H54 (cell line): ENCODE data around the gene TGM6.

ENCODE experiments used
- DNase-seq: peaks from one replicate; pipeline ENCODE4 v3.0.0; 2011; ENCODE audit warnings: low spot score, mixed read lengths; ENCODE audit not compliant: insufficient read length
- FAIRE-seq: peaks from 3 replicates; lab custom pipeline; 2011; peaks lifted over from hg19 to GRCh38; lab: Jason Lieb, UNC
- POLR2A ChIP-seq: IDR thresholded peaks from 2 replicates; pipeline ENCODE4 v1.6.1; 2011; ENCODE audit warnings: low read depth, mild to moderate bottlenecking, low read length

Gene TGM6

DNA sequence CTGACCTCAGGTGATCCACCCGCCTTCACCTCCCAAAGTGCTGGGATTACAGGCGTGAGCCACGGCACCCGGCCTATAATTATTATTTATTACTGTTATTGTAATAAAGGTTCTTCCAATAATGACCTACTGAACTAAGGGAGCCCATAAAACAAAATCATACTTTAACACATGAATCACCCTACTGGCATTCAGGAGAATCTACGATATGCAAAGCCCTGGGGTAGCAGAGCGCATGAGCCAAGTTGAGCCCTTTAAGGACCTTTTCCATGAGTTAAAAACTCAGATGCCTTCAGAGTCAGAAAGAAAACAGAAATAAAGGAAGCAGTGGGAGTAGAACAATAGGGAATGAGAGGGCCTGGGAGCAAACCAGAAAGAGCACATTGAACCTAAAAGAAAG, 48.4 kb downstream of the TGM6 start:
- FAIRE-seq: no peak
- peak; percentile 18 for DNase-seq
- TF ChIP-seq POLR2A: no peak

DNA sequence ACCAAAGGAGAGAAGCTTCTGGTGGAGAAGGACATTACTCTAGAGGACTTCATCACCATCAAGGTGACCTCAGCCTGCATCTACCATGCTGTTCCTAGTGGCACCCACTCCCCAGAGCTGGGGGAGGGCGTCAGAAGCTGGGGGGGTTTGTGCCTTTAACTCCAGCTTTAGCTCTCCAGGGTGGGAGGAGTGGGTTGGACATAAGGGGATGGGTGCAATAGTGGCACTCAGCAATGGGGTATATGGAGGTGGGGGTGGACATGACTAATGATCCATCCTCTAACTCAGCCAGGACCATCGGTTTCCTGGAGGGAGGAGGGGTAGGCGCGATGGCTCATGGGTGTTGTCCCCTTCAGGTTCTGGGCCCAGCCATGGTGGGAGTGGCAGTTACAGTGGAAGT, 49.8 kb downstream of the TGM6 start:
- FAIRE-seq: no peak
- TF ChIP-seq POLR2A: no peak
- no peak for DNase-seq

GRCh38 chr20:2431185-2431584, 50.5 kb downstream of the TGM6 start:
- FAIRE-seq (no peak), DNase-seq (no peak)
- TF ChIP-seq POLR2A: no peak

DNA sequence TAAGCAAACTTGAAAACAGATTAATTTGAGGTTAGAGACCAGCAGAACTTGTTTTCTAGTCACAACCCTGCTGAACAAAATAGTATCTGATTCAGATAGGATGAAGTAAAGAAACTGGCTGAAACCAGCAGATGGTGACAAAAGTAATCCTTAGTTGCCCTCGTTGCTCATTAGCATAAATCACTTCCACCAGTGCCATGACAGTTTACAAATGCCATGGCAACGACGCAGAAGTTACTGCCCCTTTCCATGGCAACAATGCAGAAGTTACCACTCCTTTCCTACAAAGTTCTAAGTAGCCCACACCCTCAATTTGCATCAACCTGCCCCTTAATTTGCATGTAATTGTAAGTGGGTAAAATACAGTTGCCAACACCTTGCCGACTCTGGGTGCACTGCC, 66.1 kb downstream of the TGM6 start:
- DNase-seq (no peak), FAIRE-seq (no peak)
- no peak for TF ChIP-seq POLR2A

GRCh38 chr20:2449386-2449785, 68.7 kb downstream of the TGM6 start:
- no peak for TF ChIP-seq POLR2A
- FAIRE-seq (no peak), DNase-seq (no peak)

GRCh38 chr20:2451422-2451821, 70.7 kb downstream of the TGM6 start:
- TF ChIP-seq POLR2A: no peak
- DNase-seq (no peak), FAIRE-seq (no peak)

DNA sequence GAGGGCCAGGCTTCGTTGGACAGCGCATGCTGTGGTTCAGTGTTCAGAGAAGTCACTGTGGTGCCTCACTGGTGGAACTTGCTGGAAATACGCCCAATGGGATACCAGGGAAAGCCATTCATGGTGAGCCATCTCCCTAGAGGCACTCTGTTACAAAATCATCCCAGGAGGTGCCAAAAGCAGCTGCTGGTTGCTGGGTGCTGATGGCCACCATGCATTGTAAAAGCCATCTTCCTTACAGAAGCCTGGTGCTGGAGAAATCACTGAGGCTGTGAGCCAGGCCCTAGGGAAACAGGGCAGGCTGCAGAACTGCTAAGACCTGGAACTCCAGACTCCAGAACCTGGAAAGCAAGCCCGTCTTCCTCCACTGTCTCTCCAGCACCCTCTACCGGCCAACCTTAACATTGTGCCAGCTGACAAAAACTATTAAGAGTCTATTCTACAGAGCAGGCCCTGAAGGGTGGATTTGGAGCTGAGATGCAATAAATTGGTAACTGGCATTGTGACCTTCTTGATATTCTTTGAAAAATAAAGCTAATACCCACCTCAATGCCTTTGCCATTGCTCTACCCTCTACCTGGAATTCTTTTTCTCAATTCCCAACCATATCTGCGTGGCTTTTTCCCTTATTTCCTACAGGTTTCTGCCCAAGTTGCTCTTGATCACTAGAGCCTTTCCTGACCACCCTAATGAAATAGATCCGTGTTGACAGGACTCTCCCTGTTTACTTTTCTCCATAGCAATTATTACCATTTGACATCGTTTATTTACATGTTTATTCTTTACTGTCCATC, 71.4 kb downstream of the TGM6 start:
- DNase-seq (peak; percentile 51), FAIRE-seq (peak; percentile 62)
- no peak for TF ChIP-seq POLR2A

DNA sequence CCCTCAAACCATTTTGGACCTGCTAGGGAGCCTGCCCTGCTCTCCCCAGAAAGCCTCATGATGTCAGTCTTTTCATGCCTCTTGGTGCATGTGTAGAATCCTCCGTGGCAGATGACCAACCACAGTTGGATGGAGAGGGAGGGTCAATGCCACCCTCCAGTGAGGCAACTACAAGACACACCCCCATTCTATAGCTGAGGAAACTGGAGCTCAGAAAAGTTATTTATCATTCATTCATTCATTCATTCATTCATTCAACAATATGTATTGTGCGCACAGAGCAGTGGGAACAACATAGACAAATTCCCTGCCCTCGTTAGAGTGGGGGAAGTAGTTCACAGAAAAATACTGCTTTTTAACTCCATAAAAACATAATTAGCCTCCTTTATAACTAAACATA, 73.1 kb downstream of the TGM6 start:
- FAIRE-seq: no peak

DNA sequence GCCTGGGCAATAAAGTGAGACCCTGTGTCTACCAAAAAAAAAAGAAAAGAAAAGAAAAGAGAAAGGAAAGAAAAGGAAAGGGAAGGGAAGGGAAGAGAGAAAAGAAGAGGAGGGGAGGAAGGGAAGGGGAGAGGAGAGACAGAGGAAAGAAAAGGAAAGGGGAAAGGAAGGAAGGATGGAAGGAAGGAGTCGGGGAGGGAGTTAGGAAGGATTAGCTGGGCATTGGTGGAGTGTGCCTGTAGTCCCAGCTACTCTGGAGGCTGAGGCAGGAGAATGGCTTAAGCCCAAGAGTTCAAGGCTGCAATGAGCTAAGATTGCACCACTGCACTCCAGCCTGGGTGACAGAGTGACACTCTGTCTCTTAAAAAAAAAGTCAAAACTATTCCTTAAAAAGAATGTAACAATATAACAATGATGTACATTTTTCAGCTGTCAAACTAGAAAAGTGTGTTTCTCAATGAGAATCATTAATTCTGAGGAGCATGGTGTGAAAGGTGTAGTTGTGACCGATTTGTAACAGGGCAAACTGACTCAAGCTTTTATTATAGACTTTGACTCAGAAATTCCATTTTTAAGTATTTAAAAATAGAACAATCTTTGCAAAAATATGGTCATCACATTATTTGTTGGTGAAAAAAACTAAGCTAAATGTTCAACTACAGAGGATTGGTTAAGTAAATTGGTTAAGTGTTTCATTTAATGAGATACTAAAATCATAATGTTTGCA, 75.2 kb downstream of the TGM6 start:
- DNase-seq (no peak), FAIRE-seq (no peak)
- no peak for TF ChIP-seq POLR2A

More for the DNA sequence above, 73.1 kb downstream of the TGM6 start:
- DNase-seq: no peak
- no peak for TF ChIP-seq POLR2A

DNA sequence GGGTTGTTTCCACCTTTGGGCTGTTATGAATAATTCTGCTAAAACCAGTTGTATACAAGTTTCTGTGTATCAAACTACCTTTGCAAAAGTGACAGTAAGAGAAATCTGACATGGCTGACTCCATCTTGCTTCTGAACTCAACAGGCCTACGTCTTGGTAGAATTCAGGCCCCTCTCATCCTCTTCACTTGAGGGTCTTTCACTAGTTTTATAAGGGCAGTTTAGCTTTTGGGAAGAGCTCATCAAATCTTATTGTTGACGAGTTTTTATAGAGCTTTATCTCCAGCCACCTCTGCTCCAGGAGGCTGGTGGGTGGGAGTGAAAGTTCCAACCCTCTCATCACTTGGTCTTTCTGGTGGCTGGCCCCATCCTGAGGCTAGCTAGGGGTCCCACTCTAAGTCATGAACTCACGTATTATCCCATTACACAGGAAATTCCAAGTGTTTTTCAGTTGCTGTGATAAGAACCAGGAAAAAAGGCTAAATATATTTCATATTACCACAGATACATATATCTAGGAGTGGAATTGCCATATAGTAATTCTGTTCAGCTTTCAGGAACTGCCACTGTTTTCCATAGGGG, 78.3 kb downstream of the TGM6 start:
- no peak for DNase-seq
- no peak for FAIRE-seq
- no peak for TF ChIP-seq POLR2A

DNA sequence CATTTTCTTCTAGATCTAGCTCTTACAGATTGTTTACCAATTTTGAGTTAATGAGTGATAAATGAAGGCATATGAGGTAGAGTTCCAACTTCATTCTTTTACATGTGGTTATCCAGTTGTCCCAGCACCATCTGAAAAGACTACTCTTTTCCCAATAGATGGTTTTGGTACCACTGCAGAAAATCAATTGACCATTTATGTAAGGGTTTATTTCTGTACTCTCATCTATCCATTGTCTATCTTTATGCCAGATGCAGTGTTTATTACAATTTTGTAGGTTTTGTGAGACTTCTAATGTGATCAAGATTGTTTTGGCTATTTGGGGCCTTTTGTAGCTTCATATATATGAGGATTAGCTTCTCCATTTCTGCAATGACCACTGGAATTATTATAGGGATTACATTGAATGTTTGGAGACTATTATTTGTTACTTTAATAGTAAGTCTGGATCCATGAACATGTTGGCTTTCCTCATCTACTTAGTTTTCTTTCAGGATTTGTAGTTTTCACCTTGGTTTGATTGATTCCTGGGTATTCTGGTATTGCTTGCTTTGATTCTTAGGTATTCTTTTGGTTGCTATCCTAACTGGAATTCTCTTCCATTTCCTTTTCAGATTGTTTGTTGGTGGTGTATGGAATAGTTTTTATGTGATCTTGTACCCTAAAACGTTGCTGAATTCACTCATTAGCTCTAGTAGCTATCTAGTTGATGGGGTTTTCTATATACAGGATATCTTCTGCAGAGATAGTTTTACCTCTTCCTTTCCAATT, 79.5 kb downstream of the TGM6 start:
- DNase-seq (no peak), FAIRE-seq (no peak)
- no peak for TF ChIP-seq POLR2A

DNA sequence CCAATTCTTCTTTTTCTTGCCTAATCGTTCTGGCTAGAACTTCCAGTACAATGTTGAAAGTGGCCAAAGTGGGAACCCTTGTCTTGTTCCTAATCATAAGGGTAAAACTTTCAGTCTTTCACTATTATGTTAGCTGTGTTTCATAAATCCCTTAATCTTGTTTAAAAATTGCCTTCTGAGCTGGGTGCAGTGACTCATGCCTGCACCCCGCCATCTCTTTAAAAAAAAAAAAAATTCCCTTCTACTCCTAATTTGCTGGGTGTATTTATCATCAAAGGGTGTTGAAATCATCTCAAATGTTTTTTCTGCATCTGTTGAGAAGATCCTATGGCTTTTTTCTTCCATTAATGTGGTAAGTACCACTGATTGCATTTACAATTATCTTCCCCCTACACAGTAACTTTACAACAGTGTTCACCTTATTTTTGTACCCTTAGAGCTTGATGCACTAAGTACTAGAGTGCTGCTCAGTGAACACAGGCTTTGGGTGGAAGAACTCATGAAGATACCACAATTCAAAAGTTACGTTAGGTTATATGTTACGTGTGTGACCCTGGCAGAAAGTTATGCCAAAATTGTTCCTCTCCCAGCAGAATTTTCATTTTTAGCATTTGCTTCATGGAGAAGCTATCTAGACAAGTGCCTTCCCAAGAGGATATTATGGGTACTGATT, 80.2 kb downstream of the TGM6 start:
- DNase-seq (no peak), FAIRE-seq (no peak)
- no peak for TF ChIP-seq POLR2A

- DNase-seq (no peak), FAIRE-seq (no peak)
- TF ChIP-seq POLR2A: no peak
These were observed 81.8 kb downstream of the TGM6 start for GRCh38 chr20:2462484-2462883.
